ENCODE measurements around the gene ZNF570.

ZNF570 gene

GRCh38 chr19:37467608-37468090 lies 1.5 kb upstream of the ZNF570 start:
- TF ChIP-seq CTCF (IDR thresholded peaks at IDR 0.05; ENCODE audit: low read depth, low read length) = no peak
- Histone ChIP-seq H3K36me3 (peaks cover 43% of the 10 kb centered on the region), H3K27me3 (ENCODE audit: insufficient read depth, low read depth, severe bottlenecking) (no peaks in the 10 kb centered on the region), H3K4me3 (ENCODE audit: low read depth, low read length) (peak overlapping the region; percentile 84), H3K27ac (peak overlapping the region; percentile 92), H3K9me3 (ENCODE audit: severe bottlenecking) (no peaks in the 10 kb centered on the region)
- no peak for DNase-seq

- Histone ChIP-seq H3K4me3 (ENCODE audit: low read depth, low read length) (peak overlapping the region; percentile 62), H3K9me3 (ENCODE audit: severe bottlenecking) (no peaks in the 10 kb centered on the region), H3K36me3 (peaks cover 21% of the 10 kb centered on the region), H3K27me3 (ENCODE audit: insufficient read depth, low read depth, severe bottlenecking) (no peaks in the 10 kb centered on the region), H3K27ac (no peak overlapping the region)
- no peak for DNase-seq
- no peak for TF ChIP-seq CTCF (IDR thresholded peaks at IDR 0.05; ENCODE audit: low read depth, low read length)
Measured at GRCh38 chr19:37470216-37470615, 1.1 kb downstream of the ZNF570 start.

GRCh38 chr19:37472165-37472564 lies 3.0 kb downstream of the ZNF570 start:
- Histone ChIP-seq H3K27me3 (ENCODE audit: insufficient read depth, low read depth, severe bottlenecking) (no peaks in the 10 kb centered on the region), H3K9me3 (ENCODE audit: severe bottlenecking) (no peaks in the 10 kb centered on the region), H3K27ac (no peak overlapping the region), H3K4me3 (ENCODE audit: low read depth, low read length) (no peak overlapping the region), H3K36me3 (peaks cover 30% of the 10 kb centered on the region)
- no peak for TF ChIP-seq CTCF (IDR thresholded peaks at IDR 0.05; ENCODE audit: low read depth, low read length)
- no peak for DNase-seq

GRCh38 chr19:37484406-37485168 lies 15.4 kb downstream of the ZNF570 start:
- Histone ChIP-seq H3K27me3 (ENCODE audit: insufficient read depth, low read depth, severe bottlenecking) (no peaks in the 10 kb centered on the region), H3K9me3 (ENCODE audit: severe bottlenecking) (peaks cover 46% of the 10 kb centered on the region), H3K36me3 (peaks cover 64% of the 10 kb centered on the region), H3K27ac (no peak overlapping the region), H3K4me3 (ENCODE audit: low read depth, low read length) (no peak overlapping the region)
- no peak for TF ChIP-seq CTCF (IDR thresholded peaks at IDR 0.05; ENCODE audit: low read depth, low read length)
- DNase-seq = no peak

- Histone ChIP-seq H3K4me3 (ENCODE audit: low read depth, low read length) (no peak overlapping the region), H3K36me3 (no peaks in the 10 kb centered on the region), H3K9me3 (ENCODE audit: severe bottlenecking) (peaks cover 6% of the 10 kb centered on the region), H3K27me3 (ENCODE audit: insufficient read depth, low read depth, severe bottlenecking) (no peaks in the 10 kb centered on the region), H3K27ac (no peak overlapping the region)
- DNase-seq = no peak
- no peak for TF ChIP-seq CTCF (IDR thresholded peaks at IDR 0.05; ENCODE audit: low read depth, low read length)
Measured at GRCh38 chr19:37492213-37492612, 23.1 kb downstream of the ZNF570 start.

Measured in WERI-Rb-1 (cell line).